ENCODE data around the gene LAMC1. TPM values are rescaled to one million over a fixed set of nuclear protein-coding genes. Genes with fewer than 3 reads are reported as not detected.

LAMC1 gene
- total RNA-seq, 1 experiment from 2014 or later = 61.2 TPM

- intact Hi-C loops (cut with micrococcal nuclease) = no loop called here
These were observed 4.0 kb upstream of the LAMC1 start for GRCh38 chr1:183019139-183019740.

More at GRCh38 chr1:183019139-183019740, 4.0 kb upstream of the LAMC1 start:
- RAD21 ChIA-PET (ENCODE audit: low non-redundant PET in 1 of 2, low total read pairs in 2 of 2, uncharacterized antibody in 2 of 2, unreplicated experiment in 2 of 2) = interaction anchor here (0.9 to 1.2 kb wide), 2 partner anchors 57 kb away, joined by 3 to 4 read pairs; no protein-coding TSS in a partner anchor
- H4K20me1 ChIP-seq (ENCODE audit: insufficient read depth) = no peaks in the 10 kb centered on the region
- no peak overlapping the region for H3K27ac ChIP-seq (ENCODE audit: low read depth, low read length)
- CTCF ChIA-PET = interaction anchor here (1.2 to 1.5 kb wide), 2 partner anchors 49 to 57 kb away, joined by 3 to 5 read pairs; no protein-coding TSS in a partner anchor
- BruUV-seq (replicated peaks) = no TSS peak
- POLR2A ChIA-PET = interaction anchor here (0.8 to 1.1 kb wide), 2 partner anchors 11 to 57 kb away, joined by 3 read pairs; no protein-coding TSS in a partner anchor
- no peak overlapping the region for H3K4me3 ChIP-seq (replicated peaks in 1 of 2; ENCODE audit: low read depth in 1 of 2, low read length in 2 of 2)
- ATAC-seq (no peak), DNase-seq (ENCODE audit: low read depth, low spot score) (no peak)
- 0 out of 2 replicates have a peak overlapping the region, but pooled peaks have one; percentile 7 for H3K9ac ChIP-seq (ENCODE audit: low read length)
- peak overlapping the region; percentile 36 for H3K4me2 ChIP-seq (ENCODE audit: low read length)
- no peaks in the 10 kb centered on the region for H3K9me2 ChIP-seq (ENCODE audit: insufficient read depth)
- no peaks in the 10 kb centered on the region for H3K27me3 ChIP-seq (ENCODE audit: insufficient read depth, low read length)
- peaks cover 3% of the 10 kb centered on the region for H3K79me2 ChIP-seq (ENCODE audit: insufficient read depth, low read length)
- H3K4me1 ChIP-seq (ENCODE audit: control insufficient read depth in 1 of 2, insufficient read depth in 2 of 2, low read length in 2 of 2) = peaks cover 25 to 36% of the 10 kb centered on the region in 2 experiments
- no peaks in the 10 kb centered on the region for H3K36me3 ChIP-seq (ENCODE audit: control insufficient read depth in 1 of 2, insufficient read depth in 2 of 2, low read length in 2 of 2)
- TF ChIP-seq CTCF (IDR thresholded peaks at IDR 0.05 in 2 of 3, conservative IDR thresholded peaks at IDR 0.05 in 1 of 3; ENCODE audit: borderline replicate concordance in 1 of 3, insufficient read depth in 1 of 3, low read depth in 2 of 3, low read length in 2 of 3) = no peak
- no peak; the same call in 1 of the 2 replicates for TF ChIP-seq SIN3A (IDR thresholded peaks at IDR 0.05; ENCODE audit: low read depth)
- TF ChIP-seq SRF (IDR thresholded peaks at IDR 0.05; ENCODE audit: low read depth) = no peak
- no peak for TF ChIP-seq ELF1 (IDR thresholded peaks at IDR 0.05; ENCODE audit: borderline replicate concordance, low read depth)
- TF ChIP-seq MAX (IDR thresholded peaks at IDR 0.05) = no peak
- TF ChIP-seq CBX3 (IDR thresholded peaks at IDR 0.05; ENCODE audit: low read depth) = no peak
- no peak for TF ChIP-seq FOSL1 (IDR thresholded peaks at IDR 0.05; ENCODE audit: low read depth)
- TF ChIP-seq ZFX (IDR thresholded peaks at IDR 0.05) = no peak
- TF ChIP-seq SP1 (IDR thresholded peaks at IDR 0.05; ENCODE audit: low read depth) = no peak
- TF ChIP-seq ZBTB33 (IDR thresholded peaks at IDR 0.05; ENCODE audit: extremely low read depth, insufficient replicate concordance, low read length) = no peak
- no peak for TF ChIP-seq RAD21 (IDR thresholded peaks at IDR 0.05; ENCODE audit: low read depth)
- H3K9me3 ChIP-seq (ENCODE audit: control insufficient read depth in 1 of 2, insufficient read depth in 1 of 2, low read depth in 1 of 2, low read length in 2 of 2) = no peaks in the 10 kb centered on the region
- H2AFZ ChIP-seq (ENCODE audit: low read depth, low read length, poor library complexity, severe bottlenecking) = peak overlapping the region; percentile 93

Data from HCT116 (cell line).